Measurements from ENCODE around the gene NKD1. TPM values are rescaled to one million over a fixed set of nuclear protein-coding genes. Genes with fewer than 3 reads are reported as not detected.

The NKD1 gene
- total RNA-seq, 2 donors from 2014 or later, result 7.0 to 13.8 TPM

DNA sequence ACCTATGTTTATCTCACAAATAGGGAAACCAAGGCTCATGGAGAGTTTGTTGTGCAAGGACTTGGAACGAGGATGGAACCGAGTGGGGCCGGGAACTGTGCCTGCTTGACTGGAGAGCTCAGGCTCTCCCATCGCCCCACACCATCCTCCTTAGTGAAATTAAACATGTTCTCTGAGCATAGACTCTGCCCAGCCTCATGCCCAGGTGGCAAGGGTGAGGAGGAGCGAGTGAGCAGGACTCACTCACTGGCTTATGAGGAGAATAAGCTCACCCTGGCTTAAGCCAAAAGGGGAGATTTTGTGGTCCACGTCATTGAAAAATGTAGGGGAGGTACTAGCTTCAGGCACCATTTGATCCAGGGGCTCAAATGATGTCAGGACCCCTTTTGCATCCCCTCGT, 44.8 kb downstream of the NKD1 start:
- no peaks in the 10 kb centered on the region for H3K27me3 ChIP-seq (replicated peaks; ENCODE audit: insufficient read depth)
- no peaks in the 10 kb centered on the region for H3K9me3 ChIP-seq
- TF ChIP-seq, protein P1, sequence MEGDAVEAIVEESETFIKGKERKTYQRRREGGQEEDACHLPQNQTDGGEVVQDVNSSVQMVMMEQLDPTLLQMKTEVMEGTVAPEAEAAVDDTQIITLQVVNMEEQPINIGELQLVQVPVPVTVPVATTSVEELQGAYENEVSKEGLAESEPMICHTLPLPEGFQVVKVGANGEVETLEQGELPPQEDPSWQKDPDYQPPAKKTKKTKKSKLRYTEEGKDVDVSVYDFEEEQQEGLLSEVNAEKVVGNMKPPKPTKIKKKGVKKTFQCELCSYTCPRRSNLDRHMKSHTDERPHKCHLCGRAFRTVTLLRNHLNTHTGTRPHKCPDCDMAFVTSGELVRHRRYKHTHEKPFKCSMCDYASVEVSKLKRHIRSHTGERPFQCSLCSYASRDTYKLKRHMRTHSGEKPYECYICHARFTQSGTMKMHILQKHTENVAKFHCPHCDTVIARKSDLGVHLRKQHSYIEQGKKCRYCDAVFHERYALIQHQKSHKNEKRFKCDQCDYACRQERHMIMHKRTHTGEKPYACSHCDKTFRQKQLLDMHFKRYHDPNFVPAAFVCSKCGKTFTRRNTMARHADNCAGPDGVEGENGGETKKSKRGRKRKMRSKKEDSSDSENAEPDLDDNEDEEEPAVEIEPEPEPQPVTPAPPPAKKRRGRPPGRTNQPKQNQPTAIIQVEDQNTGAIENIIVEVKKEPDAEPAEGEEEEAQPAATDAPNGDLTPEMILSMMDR (IDR thresholded peaks at IDR 0.05), result no peak
- TF ChIP-seq POLR2A (IDR thresholded peaks at IDR 0.05), result no peak
- TF ChIP-seq POLR2AphosphoS5 (IDR thresholded peaks at IDR 0.05), result no peak
- H3K4me3 ChIP-seq, result no peak overlapping the region
- no peak for DNase-seq (ENCODE audit: low spot score)
- 67% methylated on average over 7 of the region's 7 CpGs for WGBS
- H3K36me3 ChIP-seq, result no peaks in the 10 kb centered on the region
- H3K27ac ChIP-seq, result no peak overlapping the region
- intact Hi-C loops (cut with DNase I), result loop anchor here (5.0 kb wide), 2 partner anchors 34 to 46 kb away; partner anchors contain the start of gene NKD1
- peaks cover 14% of the 10 kb centered on the region for H3K4me1 ChIP-seq (replicated peaks)

DNA sequence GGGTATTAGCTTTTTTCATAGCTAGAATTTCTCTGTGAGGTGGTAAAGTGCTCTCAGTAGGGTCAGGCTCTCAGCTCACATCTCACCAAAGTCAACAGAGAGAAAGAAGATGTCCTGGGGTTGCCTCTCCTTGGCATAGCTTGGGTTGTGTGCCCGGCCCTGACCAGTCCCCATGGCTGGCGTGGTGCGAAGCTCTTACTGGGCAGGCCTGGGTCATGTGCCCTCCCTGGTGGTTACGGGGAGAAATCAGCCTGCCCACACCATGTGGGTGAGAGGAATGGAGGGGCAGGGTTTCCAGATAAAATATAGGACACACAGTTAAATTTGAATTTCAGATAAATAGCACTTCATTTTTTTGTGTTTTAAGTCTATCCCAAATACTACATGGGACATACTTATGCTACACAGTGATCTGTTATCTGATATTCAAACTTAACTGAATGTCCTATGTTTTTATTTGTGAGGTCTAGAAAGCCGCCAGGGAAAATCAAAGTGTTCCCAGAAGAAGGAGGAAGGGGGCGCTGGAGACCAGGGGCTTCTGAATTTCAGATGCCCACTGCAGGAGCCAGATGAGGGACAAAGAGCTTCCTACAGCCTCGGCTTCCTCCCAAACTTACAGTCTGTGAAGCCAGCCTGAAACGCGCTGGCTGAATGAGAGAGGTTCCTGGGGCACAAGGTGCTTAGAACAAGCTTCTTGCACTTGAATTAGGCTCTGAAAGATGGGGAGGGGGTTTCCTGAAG, 45.4 kb downstream of the NKD1 start:
- H3K27ac ChIP-seq, result no peak overlapping the region

GRCh38 chr16:50594308-50595260, 46.4 kb downstream of the NKD1 start:
- intact Hi-C loops (cut with DNase I), result loop anchor here (5.0 kb wide), 2 partner anchors 33 to 47 kb away; partner anchors contain the start of gene NKD1
- no peak for TF ChIP-seq POLR2AphosphoS5 (IDR thresholded peaks at IDR 0.05)
- TF ChIP-seq, protein P1 (IDR thresholded peaks at IDR 0.05), result no peak
- no peak for TF ChIP-seq POLR2A (IDR thresholded peaks at IDR 0.05)

More for the DNA sequence above, 45.4 kb downstream of the NKD1 start:
- intact Hi-C loops (cut with DNase I), result loop anchor here (5.0 kb wide), 2 partner anchors 34 to 46 kb away; partner anchors contain the start of gene NKD1
- TF ChIP-seq, protein P1 (IDR thresholded peaks at IDR 0.05), result peak in 1 of 4 experiments; percentile 9
- TF ChIP-seq POLR2A (IDR thresholded peaks at IDR 0.05) (no peak), POLR2AphosphoS5 (IDR thresholded peaks at IDR 0.05) (no peak)
- DNase-seq (ENCODE audit: low spot score), result no peak
- Histone ChIP-seq H3K27me3 (replicated peaks; ENCODE audit: insufficient read depth) (no peaks in the 10 kb centered on the region), H3K4me1 (replicated peaks) (peaks cover 14% of the 10 kb centered on the region), H3K36me3 (no peaks in the 10 kb centered on the region), H3K4me3 (no peak overlapping the region), H3K9me3 (no peaks in the 10 kb centered on the region)
- 75% methylated on average over 9 of the region's 9 CpGs for WGBS

GRCh38 chr16:50595859-50596258, 47.7 kb downstream of the NKD1 start:
- intact Hi-C loops (cut with DNase I), result no loop called here

More at GRCh38 chr16:50594308-50595260, 46.4 kb downstream of the NKD1 start:
- H3K27me3 ChIP-seq (replicated peaks; ENCODE audit: insufficient read depth), result no peaks in the 10 kb centered on the region
- H3K27ac ChIP-seq, result no peak overlapping the region
- H3K9me3 ChIP-seq, result no peaks in the 10 kb centered on the region
- DNase-seq (ENCODE audit: low spot score), result no peak
- peaks cover 14% of the 10 kb centered on the region for H3K4me1 ChIP-seq (replicated peaks)
- H3K4me3 ChIP-seq, result no peak overlapping the region
- 82% methylated on average over 17 of the region's 17 CpGs for WGBS
- no peaks in the 10 kb centered on the region for H3K36me3 ChIP-seq

More at GRCh38 chr16:50595859-50596258, 47.7 kb downstream of the NKD1 start:
- DNase-seq (ENCODE audit: low spot score), result no peak
- 94% methylated on average over 2 of the region's 2 CpGs for WGBS
- no peaks in the 10 kb centered on the region for H3K36me3 ChIP-seq
- TF ChIP-seq POLR2A (IDR thresholded peaks at IDR 0.05) (no peak), POLR2AphosphoS5 (IDR thresholded peaks at IDR 0.05) (no peak)
- TF ChIP-seq, protein P1 (IDR thresholded peaks at IDR 0.05), result no peak
- no peak overlapping the region for H3K4me3 ChIP-seq
- H3K27ac ChIP-seq, result no peak overlapping the region
- H3K9me3 ChIP-seq, result no peaks in the 10 kb centered on the region
- H3K27me3 ChIP-seq (replicated peaks; ENCODE audit: insufficient read depth), result no peaks in the 10 kb centered on the region
- H3K4me1 ChIP-seq (replicated peaks), result peaks cover 14% of the 10 kb centered on the region
